NB4 (cell line): Measurements from ENCODE around the gene ESR2.

Experiments
- DNase-seq: peaks from one replicate; pipeline ENCODE4 v3.0.0; 2010; ENCODE audit warnings: low read depth
- H3K4me3 ChIP-seq: one replicate; pipeline ENCODE4 v1.5.1; 2011; ENCODE audit warnings: mild to moderate bottlenecking, low read depth, low read length, moderate library complexity
- MYC ChIP-seq: IDR thresholded peaks from 2 replicates; pipeline ENCODE4 v1.6.1; 2011; ENCODE audit warnings: low read depth, low read length
- POLR2A ChIP-seq: IDR thresholded peaks from 2 replicates; pipeline ENCODE4 v1.6.1; 2011; ENCODE audit warnings: mild to moderate bottlenecking; ENCODE audit not compliant: insufficient read length; ENCODE audit errors: extremely low read depth
- TF ChIP-seq, protein P1 (sequence below): IDR thresholded peaks from 2 replicates; pipeline ENCODE4 v1.6.1; 2011; ENCODE audit warnings: low read depth, low read length
- TF ChIP-seq, protein P2 (sequence below): IDR thresholded peaks from one replicate; pipeline ENCODE4 v1.5.1; 2012; ENCODE audit warnings: low read depth, low read length

The ESR2 gene

DNA sequence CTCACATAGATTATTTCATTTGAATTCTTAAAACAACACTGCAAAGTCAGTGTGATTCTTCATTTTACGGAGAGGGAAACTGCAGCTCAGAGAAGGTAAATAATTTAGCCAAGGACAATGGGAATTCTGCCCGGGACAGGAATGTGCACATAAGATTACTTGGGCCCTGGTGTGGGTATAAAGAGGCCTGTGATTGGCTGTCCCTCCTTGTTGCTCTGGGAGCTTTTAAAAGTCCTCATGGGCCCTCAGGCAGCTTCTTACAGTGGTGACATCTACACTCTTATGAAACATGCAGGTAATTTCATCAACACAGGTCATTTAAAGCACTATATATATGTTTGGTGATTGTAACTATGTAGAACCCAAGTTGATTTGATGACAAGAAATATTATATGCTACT lies 100.3 kb downstream of the ESR2 start:
- TF ChIP-seq POLR2A: no peak
- TF ChIP-seq, protein P1, sequence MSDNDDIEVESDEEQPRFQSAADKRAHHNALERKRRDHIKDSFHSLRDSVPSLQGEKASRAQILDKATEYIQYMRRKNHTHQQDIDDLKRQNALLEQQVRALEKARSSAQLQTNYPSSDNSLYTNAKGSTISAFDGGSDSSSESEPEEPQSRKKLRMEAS: no peak
- TF ChIP-seq, protein P2, sequence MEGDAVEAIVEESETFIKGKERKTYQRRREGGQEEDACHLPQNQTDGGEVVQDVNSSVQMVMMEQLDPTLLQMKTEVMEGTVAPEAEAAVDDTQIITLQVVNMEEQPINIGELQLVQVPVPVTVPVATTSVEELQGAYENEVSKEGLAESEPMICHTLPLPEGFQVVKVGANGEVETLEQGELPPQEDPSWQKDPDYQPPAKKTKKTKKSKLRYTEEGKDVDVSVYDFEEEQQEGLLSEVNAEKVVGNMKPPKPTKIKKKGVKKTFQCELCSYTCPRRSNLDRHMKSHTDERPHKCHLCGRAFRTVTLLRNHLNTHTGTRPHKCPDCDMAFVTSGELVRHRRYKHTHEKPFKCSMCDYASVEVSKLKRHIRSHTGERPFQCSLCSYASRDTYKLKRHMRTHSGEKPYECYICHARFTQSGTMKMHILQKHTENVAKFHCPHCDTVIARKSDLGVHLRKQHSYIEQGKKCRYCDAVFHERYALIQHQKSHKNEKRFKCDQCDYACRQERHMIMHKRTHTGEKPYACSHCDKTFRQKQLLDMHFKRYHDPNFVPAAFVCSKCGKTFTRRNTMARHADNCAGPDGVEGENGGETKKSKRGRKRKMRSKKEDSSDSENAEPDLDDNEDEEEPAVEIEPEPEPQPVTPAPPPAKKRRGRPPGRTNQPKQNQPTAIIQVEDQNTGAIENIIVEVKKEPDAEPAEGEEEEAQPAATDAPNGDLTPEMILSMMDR: no peak
- no peak for TF ChIP-seq MYC
- no peak overlapping the region for H3K4me3 ChIP-seq
- DNase-seq: no peak

DNA sequence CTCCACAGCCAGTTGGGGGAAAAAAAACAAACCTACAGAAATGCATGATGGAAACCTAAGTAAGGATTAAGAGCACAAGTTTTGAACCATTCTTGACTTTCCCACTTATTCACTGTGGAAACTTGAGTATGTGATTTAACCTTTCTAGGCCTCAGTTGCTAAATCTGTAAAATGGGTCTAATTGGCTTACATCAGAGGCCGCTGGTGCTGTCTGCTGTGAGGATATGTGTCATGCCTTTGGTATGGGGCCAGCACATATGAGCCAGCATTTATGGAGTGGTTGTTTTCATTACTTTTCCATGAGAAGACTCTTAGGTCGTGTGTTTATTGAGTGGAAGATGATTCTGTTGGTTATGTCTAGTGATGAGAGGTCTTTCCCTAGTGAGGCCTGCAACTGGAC lies 102.4 kb downstream of the ESR2 start:
- no peak for DNase-seq
- TF ChIP-seq, protein P1: no peak
- no peak for TF ChIP-seq POLR2A
- no peak for TF ChIP-seq MYC
- TF ChIP-seq, protein P2: no peak
- H3K4me3 ChIP-seq: no peak overlapping the region

DNA sequence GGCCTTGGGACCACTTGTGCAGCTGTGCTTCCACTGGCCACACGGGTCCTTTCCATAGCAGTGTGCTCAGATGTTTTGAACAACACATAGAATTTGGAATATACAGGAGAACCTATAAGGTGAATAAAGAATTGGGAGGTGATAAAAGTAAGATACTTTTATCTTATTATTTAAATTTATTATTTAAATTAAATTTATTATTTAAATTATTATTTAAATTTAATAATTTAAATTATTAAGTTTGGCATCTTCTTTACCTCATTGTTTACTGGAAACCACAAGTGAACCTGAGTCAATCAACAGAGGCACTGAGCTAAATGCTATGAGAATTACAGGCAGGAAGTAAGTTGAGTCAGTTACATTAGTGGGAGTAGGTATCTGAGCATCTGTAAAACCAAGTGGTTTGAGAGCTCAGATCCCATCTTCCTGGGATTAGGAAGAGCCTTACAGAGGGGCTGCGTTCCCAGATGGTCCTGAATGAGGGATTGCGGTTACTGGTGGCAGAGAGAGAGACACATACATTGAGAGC lies 103.1 kb downstream of the ESR2 start:
- no peak for DNase-seq
- no peak overlapping the region for H3K4me3 ChIP-seq
- TF ChIP-seq, protein P1: no peak
- TF ChIP-seq MYC (no peak), POLR2A (no peak)
- TF ChIP-seq, protein P2: no peak

DNA sequence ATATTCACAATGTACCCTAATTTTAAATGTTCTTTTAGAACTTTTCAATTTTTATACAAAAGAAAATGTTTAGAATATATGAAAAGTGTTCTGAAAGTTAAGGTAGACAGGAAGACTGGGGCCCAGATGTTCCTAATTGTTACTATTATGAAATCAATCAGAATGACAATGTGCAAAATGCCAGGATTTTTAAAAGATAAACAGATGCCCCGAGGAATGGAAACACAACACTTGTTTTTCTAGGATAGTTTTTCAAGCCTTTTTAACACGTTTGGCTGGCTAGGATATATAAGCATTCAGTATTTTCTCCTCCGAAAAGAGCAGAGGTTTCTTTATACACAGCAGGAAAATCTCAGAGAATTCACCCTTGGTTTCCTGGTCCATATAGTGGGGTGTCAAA lies 106.8 kb downstream of the ESR2 start:
- DNase-seq: no peak
- H3K4me3 ChIP-seq: no peak overlapping the region
- TF ChIP-seq, protein P2: no peak
- TF ChIP-seq, protein P1: no peak
- TF ChIP-seq POLR2A: no peak

DNA sequence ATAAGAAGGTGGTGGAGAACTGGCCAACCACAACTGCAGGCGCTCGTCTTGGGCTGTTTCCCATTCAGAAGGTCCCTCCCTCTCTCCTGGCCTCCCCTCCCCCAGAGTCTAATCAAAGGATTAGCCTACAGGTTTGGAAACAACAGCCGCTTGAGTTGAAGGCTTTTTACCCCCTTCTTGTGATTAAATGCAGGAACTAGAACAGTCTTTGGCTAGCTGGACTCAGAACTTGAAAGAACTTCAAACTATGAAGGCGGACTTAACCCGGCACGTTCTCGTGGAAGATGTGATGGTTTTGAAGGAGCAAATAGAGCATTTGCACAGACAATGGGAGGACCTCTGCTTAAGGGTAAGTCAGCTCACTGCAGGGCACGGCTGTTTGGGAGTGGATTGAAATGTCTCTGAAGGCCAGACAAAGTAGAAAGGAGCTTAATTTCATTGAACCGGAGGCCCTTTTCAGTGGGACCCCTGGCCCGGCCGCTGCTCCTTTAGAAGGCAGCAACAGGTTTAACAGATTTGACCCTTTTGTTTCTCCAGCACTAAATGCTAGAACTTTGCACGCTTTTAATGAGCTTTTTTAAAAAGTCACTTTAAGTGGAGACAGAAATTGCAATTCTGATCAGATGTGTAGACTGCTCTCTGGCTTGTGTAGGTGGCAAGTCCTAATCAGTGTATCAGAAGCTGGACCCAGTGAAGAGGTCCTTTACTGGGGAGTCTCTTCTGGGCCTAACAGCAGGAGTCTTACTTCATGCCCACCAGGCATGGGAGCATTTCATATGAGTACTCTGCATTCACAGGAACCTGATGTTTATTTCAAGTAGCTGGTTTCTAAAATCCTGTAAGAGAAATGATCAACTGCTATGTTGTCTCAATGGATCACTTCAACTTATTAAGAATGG lies 107.7 kb downstream of the ESR2 start:
- no peak for TF ChIP-seq MYC
- TF ChIP-seq, protein P2: no peak
- TF ChIP-seq POLR2A: no peak
- TF ChIP-seq, protein P1: no peak
- DNase-seq: no peak
- H3K4me3 ChIP-seq: no peak overlapping the region
